Measurements from ENCODE around the gene TRAF1. TPM values are rescaled to one million over a fixed set of nuclear protein-coding genes. Genes with fewer than 3 reads are reported as not detected.

TRAF1 gene
- total and polyA plus RNA-seq, 2 of the 13 experiments (the other 11 are each of a cell fraction or from before 2014, with no cell fraction given) = 0.44 to 1.0 TPM

GRCh38 chr9:120857481-120857880 lies 69.1 kb downstream of the TRAF1 start:
- Histone ChIP-seq H3K9ac (ENCODE audit: insufficient read depth, low read depth, low read length) (no peak overlapping the region), H3K27me3 (ENCODE audit: control insufficient read depth in 1 of 2, insufficient read depth in 2 of 2, low read length in 2 of 2) (no peaks in the 10 kb centered on the region), H3K4me2 (ENCODE audit: low read depth, low read length) (no peak overlapping the region), H3K79me2 (ENCODE audit: insufficient read depth, low read length) (no peaks in the 10 kb centered on the region), H3K27ac (ENCODE audit: extremely low read length, insufficient read depth, low read length) (no peak overlapping the region), H4K20me1 (ENCODE audit: insufficient read depth, low read length) (no peaks in the 10 kb centered on the region), H3K9me3 (ENCODE audit: low read length) (no peaks in the 10 kb centered on the region), H3K4me3 (replicated peaks in 1 of 3; ENCODE audit: insufficient read depth in 1 of 3, low read depth in 2 of 3, low read length in 3 of 3) (no peak overlapping the region), H2AFZ (ENCODE audit: low read length) (no peak overlapping the region), H3K4me1 (ENCODE audit: insufficient read depth, low read length) (peaks cover 5% of the 10 kb centered on the region), H3K36me3 (replicated peaks in 1 of 2; ENCODE audit: control insufficient read depth in 1 of 2, insufficient read depth in 2 of 2, low read length in 2 of 2) (peaks cover 25 to 47% of the 10 kb centered on the region in 2 experiments)
- no peak for FAIRE-seq
- ATAC-seq = no peak
- intact Hi-C loops (cut with micrococcal nuclease; ENCODE audit: unreplicated experiment) (no loop called here), in situ Hi-C loops (cut with HindIII; ENCODE audit: extremely low pct_ligation_motif_present, low pct_unique_long_range_greater_than_20kb) (no loop called here)
- ChIA-PET CTCF (ENCODE audit: low intra/inter-chr PET ratio, low total read pairs) (no interaction called here), POLR2A (no interaction called here)
- BruUV-seq (replicated peaks) = no TSS peak
- DNase-seq (ENCODE audit: low spot score) = no peak
- WGBS (ENCODE audit: low lambda C conversion rate) = 88% methylated on average over 7 of the region's 7 CpGs
- TF ChIP-seq MYNN (CRISPR knock-in tag; IDR thresholded peaks at IDR 0.05; ENCODE audit: low read depth) = no peak
- TF ChIP-seq ZSCAN20 (CRISPR knock-in tag; IDR thresholded peaks at IDR 0.05; ENCODE audit: borderline replicate concordance) = no peak
- no peak for TF ChIP-seq NFYB (CRISPR knock-in tag; IDR thresholded peaks at IDR 0.05)
- TF ChIP-seq ZNF839 (CRISPR knock-in tag; IDR thresholded peaks at IDR 0.05; ENCODE audit: borderline replicate concordance) = no peak
- no peak for TF ChIP-seq TFDP2 (CRISPR knock-in tag; IDR thresholded peaks at IDR 0.05)
- no peak for TF ChIP-seq ZNF768 (CRISPR knock-in tag; IDR thresholded peaks at IDR 0.05)
- TF ChIP-seq NFRKB (IDR thresholded peaks at IDR 0.05) = no peak
- TF ChIP-seq RORA (CRISPR knock-in tag; IDR thresholded peaks at IDR 0.05) = no peak
- TF ChIP-seq MEIS1 (CRISPR knock-in tag; IDR thresholded peaks at IDR 0.05; ENCODE audit: borderline replicate concordance) = no peak
- no peak for TF ChIP-seq KDM3A (CRISPR knock-in tag; IDR thresholded peaks at IDR 0.05; ENCODE audit: low read depth)
- TF ChIP-seq BRF2 (CRISPR knock-in tag; IDR thresholded peaks at IDR 0.05) = no peak

Data from HepG2 (cell line).